Sigmoid colon (tissue), 4 donors: ENCODE results near the gene LHPP.

Source experiments
- EP300 ChIP-seq, 4 donors: sonication (generic); formaldehyde crosslinking; IDR thresholded peaks; one replicate each; pipeline ENCODE4 v1.6.1; 2017; ENCODE audit warnings: antibody characterized with exemption in 4 of 4
- POLR2A ChIP-seq, 2 donors: fragments of 450-650 bp; IDR thresholded peaks; one replicate each; pipeline ENCODE4 v1.6.1; 2016; ENCODE audit warnings: antibody characterized with exemption in 2 of 2, mild to moderate bottlenecking in 2 of 2, moderate library complexity in 2 of 2
- TF ChIP-seq, protein P1 (sequence below), 4 experiments: fragments of 450-650 bp in 3 of 4; fragments of 200-600 bp in 1 of 4; IDR thresholded peaks; one replicate each; pipeline ENCODE4 v1.5.1; 2016 to 2019; ENCODE audit warnings: antibody characterized with exemption in 4 of 4, mild to moderate bottlenecking in 3 of 4, moderate library complexity in 2 of 4

- TF ChIP-seq POLR2A (IDR thresholded peaks at IDR 0.05) (no peak), EP300 (IDR thresholded peaks at IDR 0.05) (no peak)
- TF ChIP-seq, protein P1, sequence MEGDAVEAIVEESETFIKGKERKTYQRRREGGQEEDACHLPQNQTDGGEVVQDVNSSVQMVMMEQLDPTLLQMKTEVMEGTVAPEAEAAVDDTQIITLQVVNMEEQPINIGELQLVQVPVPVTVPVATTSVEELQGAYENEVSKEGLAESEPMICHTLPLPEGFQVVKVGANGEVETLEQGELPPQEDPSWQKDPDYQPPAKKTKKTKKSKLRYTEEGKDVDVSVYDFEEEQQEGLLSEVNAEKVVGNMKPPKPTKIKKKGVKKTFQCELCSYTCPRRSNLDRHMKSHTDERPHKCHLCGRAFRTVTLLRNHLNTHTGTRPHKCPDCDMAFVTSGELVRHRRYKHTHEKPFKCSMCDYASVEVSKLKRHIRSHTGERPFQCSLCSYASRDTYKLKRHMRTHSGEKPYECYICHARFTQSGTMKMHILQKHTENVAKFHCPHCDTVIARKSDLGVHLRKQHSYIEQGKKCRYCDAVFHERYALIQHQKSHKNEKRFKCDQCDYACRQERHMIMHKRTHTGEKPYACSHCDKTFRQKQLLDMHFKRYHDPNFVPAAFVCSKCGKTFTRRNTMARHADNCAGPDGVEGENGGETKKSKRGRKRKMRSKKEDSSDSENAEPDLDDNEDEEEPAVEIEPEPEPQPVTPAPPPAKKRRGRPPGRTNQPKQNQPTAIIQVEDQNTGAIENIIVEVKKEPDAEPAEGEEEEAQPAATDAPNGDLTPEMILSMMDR (IDR thresholded peaks at IDR 0.05) = no peak
Observed at GRCh38 chr10:124504711-124505110, 43.1 kb downstream of the LHPP start.
